OCI-LY1 (cell line): ENCODE results near the gene CDKAL1.

Source experiments
- H2AFZ ChIP-seq: fragments of 200-600 bp; sonication (generic), shearing (Covaris generic); 2 replicates; pipeline ENCODE4 v1.6.0; 2014; ENCODE audit warnings: antibody characterized with exemption, mild to moderate bottlenecking, low read length
- H3F3A ChIP-seq: fragments of 200-600 bp; sonication (generic), shearing (Covaris generic); 2 replicates; pipeline ENCODE4 v1.6.0; 2014; ENCODE audit warnings: mild to moderate bottlenecking, antibody characterized with exemption, low read length, moderate library complexity; ENCODE audit not compliant: insufficient read depth
- H3K27ac ChIP-seq: fragments of 200-600 bp; sonication (generic); 2 replicates; pipeline ENCODE4 v1.5.1; 2014; ENCODE audit warnings: low read length, mixed run types, mild to moderate bottlenecking, low read depth; ENCODE audit not compliant: poor library complexity, severe bottlenecking
- H3K27me3 ChIP-seq: fragments of 200-600 bp; sonication (generic); 2 replicates; pipeline ENCODE4 v1.6.0; 2014; ENCODE audit warnings: antibody characterized with exemption, mild to moderate bottlenecking, low read length, moderate library complexity; ENCODE audit not compliant: insufficient read depth
- H3K36me3 ChIP-seq: fragments of 200-600 bp; sonication (generic); 2 replicates; pipeline ENCODE4 v1.6.1; 2014; ENCODE audit warnings: mild to moderate bottlenecking, antibody characterized with exemption, low read length, moderate library complexity, mixed read lengths; ENCODE audit not compliant: insufficient read depth
- H3K4me1 ChIP-seq: fragments of 200-600 bp; sonication (generic); 2 replicates; pipeline ENCODE4 v1.5.1; 2014; ENCODE audit warnings: mild to moderate bottlenecking, low read length, moderate library complexity; ENCODE audit not compliant: insufficient read depth, severe bottlenecking
- H3K4me2 ChIP-seq: fragments of 200-600 bp; sonication (generic), shearing (Covaris generic); 2 replicates; pipeline ENCODE4 v1.6.1; 2014; ENCODE audit warnings: low read length
- H3K4me3 ChIP-seq: fragments of 200-600 bp; sonication (generic); 2 replicates; pipeline ENCODE4 v1.5.1; 2014; ENCODE audit warnings: low read length, low read depth, mild to moderate bottlenecking, mixed read lengths; ENCODE audit not compliant: poor library complexity, severe bottlenecking
- H3K79me2 ChIP-seq: fragments of 200-600 bp; shearing (Covaris generic); 2 replicates; pipeline ENCODE4 v1.6.1; 2016; ENCODE audit warnings: mixed run types, low read length, mixed read lengths; ENCODE audit not compliant: insufficient read depth
- H3K9ac ChIP-seq: fragments of 200-600 bp; sonication (generic), shearing (Covaris generic); 2 replicates; pipeline ENCODE4 v1.6.1; 2014; ENCODE audit warnings: mild to moderate bottlenecking, low read length, mixed read lengths
- H3K9me2 ChIP-seq: fragments of 200-600 bp; sonication (generic), shearing (Covaris generic); 2 replicates; pipeline ENCODE4 v1.6.1; 2014; ENCODE audit warnings: low read depth, mild to moderate bottlenecking, low read length, mixed read lengths
- H3K9me3 ChIP-seq: fragments of 200-600 bp; shearing (Covaris generic); 2 replicates; pipeline ENCODE4 v1.6.1; 2014; ENCODE audit warnings: low read length, mixed read lengths
- H4K20me1 ChIP-seq: fragments of 200-600 bp; sonication (generic), shearing (Covaris generic); 2 replicates; pipeline ENCODE4 v1.6.0; 2016; ENCODE audit warnings: mild to moderate bottlenecking, low read length; ENCODE audit not compliant: insufficient read depth
- CTCF ChIP-seq: fragments of 200-600 bp; sonication (generic), shearing (Covaris generic); IDR thresholded peaks from 2 replicates; pipeline ENCODE4 v1.5.1; 2017; ENCODE audit warnings: mild to moderate bottlenecking, antibody characterized with exemption, low read length, moderate library complexity, mixed read lengths
- EZH2 ChIP-seq: fragments of 200-600 bp; sonication (generic), shearing (Covaris generic); IDR thresholded peaks from 2 replicates; pipeline ENCODE4 v1.8.0; 2017; ENCODE audit warnings: borderline replicate concordance, mixed run types, mild to moderate bottlenecking, antibody characterized with exemption, low read length, moderate library complexity, mixed read lengths

The CDKAL1 gene

GRCh38 chr6:20985821-20986220, 451.6 kb downstream of the CDKAL1 start:
- Histone ChIP-seq H3K4me3 (no peak overlapping the region), H3K27ac (no peak overlapping the region), H3K79me2 (no peaks in the 10 kb centered on the region), H4K20me1 (no peaks in the 10 kb centered on the region), H3K9ac (no peak overlapping the region), H3K4me1 (no peaks in the 10 kb centered on the region), H3K36me3 (no peaks in the 10 kb centered on the region), H3K27me3 (no peaks in the 10 kb centered on the region), H3K9me3 (peaks cover 4% of the 10 kb centered on the region; the same call in 1 of the 2 replicates), H3K9me2 (no peaks in the 10 kb centered on the region), H3F3A (no peaks in the 10 kb centered on the region), H3K4me2 (no peak overlapping the region), H2AFZ (no peak overlapping the region)
- TF ChIP-seq CTCF, result no peak
- TF ChIP-seq EZH2, result no peak

- no peak overlapping the region for H2AFZ ChIP-seq
- no peaks in the 10 kb centered on the region; the same call in 1 of the 2 replicates for H3K36me3 ChIP-seq
- no peaks in the 10 kb centered on the region for H4K20me1 ChIP-seq
- H3K4me2 ChIP-seq, result no peak overlapping the region
- TF ChIP-seq CTCF, result no peak
- no peak for TF ChIP-seq EZH2
- H3K79me2 ChIP-seq, result no peaks in the 10 kb centered on the region
- H3K4me3 ChIP-seq, result no peak overlapping the region
- H3K9me3 ChIP-seq, result no peaks in the 10 kb centered on the region
- no peaks in the 10 kb centered on the region for H3K4me1 ChIP-seq
- no peaks in the 10 kb centered on the region for H3K9me2 ChIP-seq
- H3K9ac ChIP-seq, result no peak overlapping the region
- H3K27me3 ChIP-seq, result no peaks in the 10 kb centered on the region
- no peaks in the 10 kb centered on the region for H3F3A ChIP-seq
- no peak overlapping the region for H3K27ac ChIP-seq
Observed at GRCh38 chr6:20991910-20992309, 457.7 kb downstream of the CDKAL1 start.

GRCh38 chr6:20996099-20996498, 461.8 kb downstream of the CDKAL1 start:
- H3K79me2 ChIP-seq, result no peaks in the 10 kb centered on the region
- H3F3A ChIP-seq, result no peaks in the 10 kb centered on the region
- no peak overlapping the region for H3K9ac ChIP-seq

More at GRCh38 chr6:20996099-20996498, 461.8 kb downstream of the CDKAL1 start:
- H2AFZ ChIP-seq, result no peak overlapping the region
- no peak overlapping the region for H3K27ac ChIP-seq
- no peaks in the 10 kb centered on the region for H3K27me3 ChIP-seq
- no peaks in the 10 kb centered on the region for H3K4me1 ChIP-seq
- H3K9me2 ChIP-seq, result no peaks in the 10 kb centered on the region
- no peaks in the 10 kb centered on the region; the same call in 1 of the 2 replicates for H3K36me3 ChIP-seq
- TF ChIP-seq EZH2, result no peak
- TF ChIP-seq CTCF, result no peak
- no peaks in the 10 kb centered on the region for H3K9me3 ChIP-seq
- no peak overlapping the region for H3K4me2 ChIP-seq
- no peaks in the 10 kb centered on the region for H4K20me1 ChIP-seq
- no peak overlapping the region for H3K4me3 ChIP-seq
